ENCODE results near the gene JADE2. TPM values are rescaled to one million over a fixed set of nuclear protein-coding genes. Genes with fewer than 3 reads are reported as not detected.

Gene JADE2
- total RNA-seq, 4 donors from 2014 or later = 18.3 to 87.4 (median 48.2) TPM

DNA sequence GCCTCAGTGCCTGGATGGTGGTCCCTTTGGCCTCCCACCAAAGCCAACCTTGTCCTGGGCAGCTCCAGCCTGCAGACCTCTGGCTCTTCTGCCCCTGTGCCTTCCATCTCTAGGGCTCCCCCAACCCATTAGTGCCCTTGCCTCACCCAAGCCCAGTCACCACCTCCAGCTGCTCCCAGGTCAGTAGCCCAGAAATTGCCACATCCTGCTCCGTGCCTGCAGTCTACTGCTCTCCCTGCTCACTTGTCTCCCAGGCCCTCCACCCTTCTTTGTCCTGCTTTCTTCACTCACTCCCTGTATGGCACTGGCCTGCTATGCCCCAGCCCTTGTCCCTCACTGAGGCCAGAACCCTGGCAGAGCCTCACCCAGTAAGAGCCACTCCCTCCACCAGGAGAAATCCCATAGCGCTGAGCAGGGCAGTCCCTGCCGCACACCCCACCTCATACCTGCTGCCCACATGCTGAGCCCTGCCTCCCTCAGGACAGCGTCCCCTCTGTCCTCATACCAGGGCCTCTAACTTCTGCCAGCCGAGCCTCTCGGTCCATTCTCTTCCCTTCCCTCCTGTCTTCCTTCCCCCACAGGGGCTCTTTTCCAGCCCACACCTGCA is 44.4 kb downstream of the JADE2 start:
- TF ChIP-seq, protein P1, sequence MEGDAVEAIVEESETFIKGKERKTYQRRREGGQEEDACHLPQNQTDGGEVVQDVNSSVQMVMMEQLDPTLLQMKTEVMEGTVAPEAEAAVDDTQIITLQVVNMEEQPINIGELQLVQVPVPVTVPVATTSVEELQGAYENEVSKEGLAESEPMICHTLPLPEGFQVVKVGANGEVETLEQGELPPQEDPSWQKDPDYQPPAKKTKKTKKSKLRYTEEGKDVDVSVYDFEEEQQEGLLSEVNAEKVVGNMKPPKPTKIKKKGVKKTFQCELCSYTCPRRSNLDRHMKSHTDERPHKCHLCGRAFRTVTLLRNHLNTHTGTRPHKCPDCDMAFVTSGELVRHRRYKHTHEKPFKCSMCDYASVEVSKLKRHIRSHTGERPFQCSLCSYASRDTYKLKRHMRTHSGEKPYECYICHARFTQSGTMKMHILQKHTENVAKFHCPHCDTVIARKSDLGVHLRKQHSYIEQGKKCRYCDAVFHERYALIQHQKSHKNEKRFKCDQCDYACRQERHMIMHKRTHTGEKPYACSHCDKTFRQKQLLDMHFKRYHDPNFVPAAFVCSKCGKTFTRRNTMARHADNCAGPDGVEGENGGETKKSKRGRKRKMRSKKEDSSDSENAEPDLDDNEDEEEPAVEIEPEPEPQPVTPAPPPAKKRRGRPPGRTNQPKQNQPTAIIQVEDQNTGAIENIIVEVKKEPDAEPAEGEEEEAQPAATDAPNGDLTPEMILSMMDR (IDR thresholded peaks at IDR 0.05; ENCODE audit: low read depth) = no peak

DNA sequence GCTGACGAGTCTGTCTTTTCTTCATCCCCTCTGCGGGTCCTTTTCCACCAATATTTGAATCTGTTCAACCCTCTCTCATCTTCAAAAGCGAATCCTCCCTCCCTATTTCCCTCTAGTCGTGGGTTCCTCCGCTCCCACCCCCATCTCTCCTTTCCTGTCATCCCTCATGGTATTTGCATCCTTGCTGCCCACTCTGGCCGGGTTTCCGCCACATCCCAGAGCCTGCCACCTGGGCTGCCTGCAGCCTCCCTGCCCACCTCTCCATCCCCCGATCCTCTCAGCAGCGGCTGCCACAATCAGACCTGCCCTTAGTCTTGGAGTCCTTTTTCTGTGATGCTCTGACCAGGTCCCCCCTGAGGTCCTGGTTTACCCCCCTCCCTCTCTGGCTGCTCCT is 44.9 kb downstream of the JADE2 start:
- TF ChIP-seq, protein P1 (IDR thresholded peaks at IDR 0.05; ENCODE audit: low read depth) = no peak

DNA sequence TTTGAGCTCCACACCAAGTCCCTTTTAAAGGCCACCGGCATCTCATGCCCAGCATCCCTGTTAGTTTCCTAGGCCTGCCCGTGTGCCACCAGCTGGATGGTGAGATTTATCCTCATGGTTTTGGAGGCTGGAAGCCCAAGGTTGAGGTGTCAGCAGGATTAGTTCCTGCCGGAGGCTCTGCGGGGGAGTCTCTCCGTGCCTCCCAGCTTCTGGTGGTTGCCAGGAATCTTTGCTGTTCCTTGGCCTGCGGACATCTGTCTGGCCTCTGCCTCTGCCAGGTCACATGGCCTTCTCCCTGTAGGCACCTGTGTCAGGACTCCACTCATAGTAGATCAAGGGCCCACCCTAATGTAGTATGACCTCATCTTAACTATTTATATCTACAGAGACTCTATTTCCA is 45.4 kb downstream of the JADE2 start:
- TF ChIP-seq, protein P1 (IDR thresholded peaks at IDR 0.05; ENCODE audit: low read depth) = no peak

DNA sequence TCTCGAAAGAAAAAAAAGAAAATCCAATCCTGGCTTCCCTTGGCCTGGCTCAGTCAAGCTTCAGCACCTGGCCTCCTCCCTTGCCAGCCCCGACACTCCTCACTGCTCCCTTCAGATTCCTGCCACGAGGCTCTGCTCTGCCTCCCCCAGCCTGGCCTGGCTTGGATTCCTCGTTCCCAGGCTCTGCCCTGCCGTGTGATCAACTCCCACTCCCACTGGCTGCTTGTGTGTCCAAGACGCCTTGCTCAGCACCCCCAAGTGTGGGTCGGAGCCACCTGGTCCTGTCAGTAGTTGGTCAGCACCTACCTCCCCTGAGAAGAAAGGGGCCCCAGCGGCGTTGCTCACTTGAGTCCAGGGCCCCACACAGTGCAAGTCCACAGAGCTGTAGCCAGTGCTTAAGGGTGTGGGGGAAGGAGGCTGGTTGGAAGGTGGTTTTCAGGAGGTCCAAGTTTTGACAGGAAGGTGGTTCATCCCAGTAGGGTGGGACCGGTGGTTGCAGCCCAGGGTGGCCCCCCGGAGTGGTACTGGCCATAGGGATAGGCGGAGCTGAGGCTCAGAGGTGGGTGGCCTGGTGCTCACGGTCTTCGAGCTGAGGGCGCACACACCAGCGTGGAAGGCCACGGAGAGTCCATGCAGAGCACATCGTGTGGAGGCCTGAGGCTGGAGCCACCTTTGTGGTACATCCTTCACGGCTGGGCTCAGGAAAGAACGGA is 46.4 kb downstream of the JADE2 start:
- TF ChIP-seq, protein P1 (IDR thresholded peaks at IDR 0.05; ENCODE audit: low read depth) = no peak

DNA sequence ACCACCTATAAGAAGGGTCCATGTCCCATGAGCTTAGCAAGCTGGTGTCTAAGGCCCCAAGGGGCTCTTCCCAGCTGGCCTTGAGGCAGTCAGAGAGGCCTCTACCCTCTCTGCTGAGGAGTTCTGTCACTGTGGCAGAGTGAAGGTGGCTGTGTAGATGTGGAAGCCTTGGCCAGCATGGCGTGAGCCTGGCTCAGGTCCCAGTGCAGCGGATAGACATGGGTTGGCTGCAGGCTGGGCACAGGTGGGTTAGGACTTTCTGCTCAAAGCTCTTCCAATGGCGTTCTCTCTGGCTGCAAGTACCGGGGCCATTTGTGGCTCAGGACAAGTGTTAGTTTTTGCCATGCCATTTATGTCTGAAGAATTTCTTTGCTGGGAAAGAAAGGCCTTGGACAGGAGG is 47.3 kb downstream of the JADE2 start:
- TF ChIP-seq, protein P1 (IDR thresholded peaks at IDR 0.05; ENCODE audit: low read depth) = no peak

DNA sequence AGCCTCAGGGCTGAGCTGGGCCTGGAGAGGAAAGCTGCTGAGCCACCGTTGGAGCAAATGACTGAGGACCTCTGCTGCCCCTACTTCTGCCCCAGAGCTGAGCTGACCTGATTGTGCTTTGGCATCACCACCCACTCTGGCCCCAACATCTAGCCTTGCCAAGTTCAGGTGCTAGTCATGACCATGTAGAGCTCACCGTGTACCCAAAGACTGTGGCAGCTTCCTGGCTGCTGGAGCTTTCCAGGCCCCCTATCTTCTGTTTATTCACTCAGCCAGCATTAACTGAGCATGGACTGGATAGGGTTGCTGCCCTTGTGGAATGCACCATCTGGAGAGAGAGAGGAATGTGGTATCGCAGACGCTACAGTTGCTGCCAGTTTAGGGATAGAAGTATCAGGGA is 49.1 kb downstream of the JADE2 start:
- TF ChIP-seq, protein P1 (IDR thresholded peaks at IDR 0.05; ENCODE audit: low read depth) = no peak

DNA sequence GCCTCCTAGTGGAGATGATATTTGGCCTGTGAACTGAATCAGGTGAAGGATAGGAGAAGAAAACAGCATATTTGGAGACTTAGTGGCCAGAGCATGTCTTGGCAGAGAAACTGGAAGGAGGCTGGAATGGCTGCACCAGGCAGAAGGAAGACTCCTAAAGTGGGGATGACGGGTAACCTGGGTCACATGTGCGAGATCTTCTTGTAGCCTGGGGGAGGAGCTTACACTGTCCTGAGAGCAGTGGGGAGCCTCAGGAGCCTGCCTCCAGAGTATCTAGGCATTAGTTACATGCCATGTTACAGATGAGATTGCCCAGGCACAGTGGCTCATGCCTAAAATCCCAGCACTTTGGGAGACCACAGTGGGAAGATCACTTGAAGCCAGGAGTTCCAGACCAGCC is 49.8 kb downstream of the JADE2 start:
- TF ChIP-seq, protein P1 (IDR thresholded peaks at IDR 0.05; ENCODE audit: low read depth) = no peak

Measured in subcutaneous adipose tissue (tissue), 4 donors.